ENCODE data around the gene OPCML.

The OPCML gene

DNA sequence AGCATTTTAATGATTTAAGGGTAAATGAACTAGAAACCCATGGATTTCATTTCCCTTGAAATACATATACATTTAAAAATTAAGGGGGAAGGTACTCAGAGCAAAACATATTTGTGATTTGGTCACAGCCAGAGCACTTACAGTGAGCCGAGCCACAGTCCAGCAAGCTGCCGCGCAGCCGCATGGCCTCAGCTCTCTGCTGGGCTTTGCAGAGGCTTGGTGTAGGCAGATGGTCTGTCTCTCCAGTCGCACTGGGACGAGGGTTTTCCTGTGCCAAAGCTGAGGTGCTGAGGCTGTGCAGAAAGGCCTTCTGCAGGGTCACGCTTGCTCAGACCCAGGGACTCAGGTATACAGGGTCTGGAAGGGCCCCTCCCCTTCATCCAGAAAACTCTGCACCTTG lies 367.3 kb downstream of the OPCML start:
- no peak for DNase-seq

DNA sequence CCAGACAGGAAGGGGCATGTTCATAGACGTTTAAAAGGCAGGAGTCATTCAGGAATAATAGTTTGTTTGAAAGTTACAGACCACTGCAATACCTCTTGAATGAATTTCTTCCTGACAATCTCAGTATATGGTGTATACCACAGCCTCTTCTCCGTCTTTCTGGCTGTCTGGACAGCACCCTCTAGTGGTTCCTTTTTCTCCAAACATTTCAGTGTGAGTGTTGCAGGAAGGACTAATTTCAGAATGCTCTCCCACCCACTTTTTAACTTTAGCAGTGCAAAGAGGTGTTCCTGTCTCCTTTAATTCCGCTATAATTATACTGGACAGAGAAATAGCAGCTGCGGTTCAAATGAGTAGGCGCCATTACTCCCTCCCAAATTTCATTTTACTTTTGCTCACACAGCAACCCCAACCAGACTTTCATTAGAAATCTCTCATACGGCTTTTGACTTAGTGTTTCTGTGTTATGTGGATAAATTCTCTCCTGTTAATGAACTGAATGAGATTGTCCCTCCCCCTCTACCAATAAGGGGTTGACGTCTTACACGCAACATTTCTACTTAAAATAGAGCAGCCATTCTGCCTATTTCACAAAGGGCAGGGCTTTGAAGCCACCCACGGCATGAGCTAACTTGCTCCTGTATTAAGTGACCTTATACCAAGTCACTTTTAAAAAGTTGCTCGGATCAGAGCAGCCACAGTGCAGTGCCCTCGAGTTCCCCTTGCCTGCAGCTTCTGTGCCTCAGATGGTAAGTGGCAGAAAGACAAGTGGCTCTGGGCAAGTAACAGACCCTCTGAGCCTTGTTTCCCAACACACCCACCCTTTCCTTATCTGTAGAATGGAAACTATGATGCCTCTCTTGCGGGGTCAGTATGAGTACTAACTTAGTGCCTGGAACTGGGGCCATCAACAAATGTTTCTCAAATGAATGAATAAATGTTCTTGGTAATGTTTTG lies 368.6 kb downstream of the OPCML start:
- DNase-seq = peak; percentile 40

GRCh38 chr11:133162227-133162626 lies 370.1 kb downstream of the OPCML start:
- DNase-seq = no peak

DNA sequence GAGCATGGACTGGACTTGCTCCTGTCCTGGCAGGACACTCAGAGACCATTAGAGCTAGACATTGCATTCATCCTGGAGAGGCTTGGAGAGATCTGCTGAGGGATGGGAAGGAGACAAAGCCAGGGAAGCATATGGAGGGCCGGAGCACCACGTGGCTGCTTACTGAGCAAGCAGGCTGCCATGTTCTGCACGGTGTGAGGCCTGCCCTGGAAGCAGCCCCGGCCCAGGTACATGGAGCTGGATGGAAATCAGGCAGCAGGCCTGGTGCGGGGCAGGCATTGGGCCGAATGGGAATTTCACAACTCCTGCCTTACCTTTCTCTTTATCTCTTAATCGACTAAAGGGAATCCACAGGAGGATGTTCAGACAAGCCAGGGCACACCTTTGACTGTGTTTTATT lies 371.5 kb downstream of the OPCML start:
- DNase-seq = no peak

DNA sequence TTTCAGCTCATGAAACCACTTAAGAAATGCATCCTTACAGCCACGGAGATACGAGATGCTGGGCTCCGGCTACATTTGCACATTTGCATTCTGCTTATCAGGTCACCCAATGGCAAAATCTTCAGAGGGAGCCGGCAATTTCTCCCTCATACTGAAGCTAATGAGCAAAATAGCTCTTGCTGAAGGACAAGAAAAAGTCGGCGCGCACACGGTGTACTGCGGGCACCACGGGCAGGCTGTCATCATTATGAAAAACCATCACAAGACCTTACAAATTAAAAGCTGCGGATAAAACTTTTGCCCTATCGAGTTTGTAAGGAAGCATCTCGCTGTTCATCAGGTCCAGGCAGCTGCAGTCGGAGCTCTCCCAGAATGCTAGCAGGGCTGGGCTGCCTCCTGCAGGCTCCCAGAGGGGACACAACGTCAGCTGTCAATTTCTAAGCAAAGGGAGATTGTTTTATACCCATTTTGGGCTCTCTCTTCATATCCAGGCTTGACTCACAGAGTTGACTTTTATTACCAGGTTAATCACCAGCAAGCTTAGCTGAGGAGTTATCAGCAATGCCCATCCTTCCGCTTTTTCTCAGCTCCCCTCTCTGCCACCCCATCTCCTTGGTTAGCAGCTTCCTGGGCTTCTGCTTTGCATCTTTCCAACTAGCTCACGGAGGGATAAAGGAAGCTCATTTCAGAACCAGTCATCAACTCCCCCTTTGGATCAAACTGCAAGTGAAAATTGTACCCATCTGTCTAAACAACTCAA lies 375.1 kb downstream of the OPCML start:
- DNase-seq = no peak

DNA sequence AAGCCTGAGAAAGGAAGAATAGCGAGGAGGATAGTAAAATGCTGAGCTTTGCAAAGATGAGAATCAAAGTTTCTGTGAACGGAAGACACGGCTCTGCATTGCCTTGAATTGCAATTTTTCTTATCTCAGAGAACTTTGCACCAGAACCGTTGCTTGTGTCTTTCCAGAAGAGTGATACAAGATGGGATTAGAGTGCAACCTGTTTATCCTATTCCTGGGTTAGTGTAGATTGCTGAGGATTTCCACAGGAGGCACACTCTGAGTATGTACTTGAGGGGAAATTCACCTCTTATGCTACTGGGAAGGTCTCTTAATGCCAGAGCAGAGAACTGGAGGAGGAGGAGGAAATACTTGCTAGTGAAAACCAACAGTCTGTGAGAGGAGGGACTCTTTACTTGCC lies 377.5 kb downstream of the OPCML start:
- DNase-seq = no peak

DNA sequence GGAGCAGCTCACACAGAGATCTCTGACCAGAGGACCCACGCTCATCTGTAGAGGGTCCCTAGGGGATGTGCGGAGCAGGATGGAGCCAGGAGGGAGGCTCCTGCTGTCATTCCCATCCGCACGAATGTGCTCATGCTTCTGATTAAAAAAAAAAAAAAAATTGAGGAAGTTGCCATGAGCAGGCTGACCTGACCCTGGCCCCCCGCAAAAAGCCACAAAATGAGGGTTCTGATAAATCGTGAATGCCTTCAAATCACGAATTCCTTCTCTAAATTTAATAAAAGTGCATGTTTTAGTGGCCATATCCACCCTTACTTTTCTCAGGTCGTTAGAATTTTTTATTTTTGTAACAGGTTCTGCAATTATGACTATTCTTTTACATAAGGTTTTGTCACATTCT lies 378.2 kb downstream of the OPCML start:
- DNase-seq = no peak

DNA sequence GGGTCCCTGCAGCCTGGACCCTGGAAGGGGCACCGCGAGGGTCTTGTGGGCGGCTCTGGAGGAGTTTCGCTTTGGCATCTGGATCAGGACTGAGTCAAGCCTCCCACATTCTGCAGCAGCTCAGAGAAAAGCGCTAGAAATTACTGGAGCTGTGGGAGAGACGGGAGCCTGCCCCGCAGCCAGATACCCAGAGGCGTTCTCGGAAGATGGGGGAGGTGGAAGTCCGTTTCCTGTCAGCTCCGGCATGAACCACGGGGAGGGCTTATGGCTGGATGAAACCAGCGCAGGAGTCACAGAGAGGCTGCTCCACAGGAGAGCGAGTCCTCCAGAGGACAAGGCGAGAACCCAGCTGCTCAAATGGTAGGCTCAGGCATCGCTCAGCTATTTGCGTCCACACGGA lies 379.3 kb downstream of the OPCML start:
- DNase-seq = peak; percentile 1

DNA sequence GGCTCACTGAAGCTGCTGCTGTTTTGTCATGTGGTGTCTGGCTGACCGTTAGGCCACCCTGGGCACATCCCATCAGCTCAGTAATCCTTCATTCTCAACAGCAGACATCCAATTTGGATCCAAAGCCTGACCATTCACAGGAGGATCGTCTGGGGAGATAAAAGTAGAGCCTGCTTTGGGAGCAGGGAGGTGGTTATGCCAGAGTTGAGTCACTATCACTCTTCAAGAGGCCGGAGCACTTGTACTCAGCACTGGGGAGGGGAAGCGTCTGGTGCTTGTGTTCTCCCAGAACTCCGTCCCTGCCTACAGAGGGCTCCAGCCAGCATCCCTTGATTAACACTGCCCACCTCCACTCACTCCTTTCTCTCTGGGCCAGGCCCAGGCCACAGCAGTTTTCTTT lies 382.6 kb downstream of the OPCML start:
- DNase-seq = no peak

DNA sequence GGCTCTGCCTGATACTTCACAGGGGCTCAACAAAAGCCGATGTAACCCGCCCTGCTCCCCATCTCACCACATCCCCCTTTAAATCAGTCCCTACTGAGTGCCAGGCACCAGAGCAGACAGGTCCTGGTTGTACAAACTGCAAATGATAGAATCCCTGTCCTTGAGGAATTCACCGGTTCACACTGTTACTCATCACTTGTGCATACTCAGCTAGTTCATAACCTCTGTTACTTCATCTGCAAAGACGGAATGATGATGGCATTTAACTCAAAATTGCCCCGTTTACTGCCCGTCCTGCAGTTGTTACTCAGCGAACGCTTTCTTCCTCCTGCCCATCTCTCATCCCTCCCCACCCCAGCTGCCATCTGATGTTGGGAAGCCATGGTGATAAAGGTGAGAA lies 384.7 kb downstream of the OPCML start:
- no peak for DNase-seq

GRCh38 chr11:133146697-133147306 lies 385.5 kb downstream of the OPCML start:
- no peak for DNase-seq

GRCh38 chr11:133137939-133138338 lies 394.4 kb downstream of the OPCML start:
- DNase-seq = no peak

DNA sequence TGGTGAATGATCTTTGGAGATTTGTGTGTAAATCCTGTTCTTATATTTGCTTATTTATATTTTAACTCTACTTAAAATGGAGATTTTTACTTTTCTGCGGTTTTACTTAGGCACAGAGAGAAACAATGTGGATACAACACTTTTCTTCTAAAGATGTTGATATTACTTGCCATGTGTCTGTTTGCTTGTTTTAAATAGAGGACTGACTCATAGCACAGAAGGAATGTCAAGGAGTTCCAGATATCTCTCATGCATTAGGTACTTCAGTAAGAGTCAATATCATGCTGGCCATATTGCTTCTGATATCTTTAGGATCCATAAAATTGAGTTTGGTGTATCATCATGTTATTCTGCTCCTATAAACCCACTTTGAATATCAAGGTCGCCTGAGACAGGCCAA lies 395.0 kb downstream of the OPCML start:
- no peak for DNase-seq

DNA sequence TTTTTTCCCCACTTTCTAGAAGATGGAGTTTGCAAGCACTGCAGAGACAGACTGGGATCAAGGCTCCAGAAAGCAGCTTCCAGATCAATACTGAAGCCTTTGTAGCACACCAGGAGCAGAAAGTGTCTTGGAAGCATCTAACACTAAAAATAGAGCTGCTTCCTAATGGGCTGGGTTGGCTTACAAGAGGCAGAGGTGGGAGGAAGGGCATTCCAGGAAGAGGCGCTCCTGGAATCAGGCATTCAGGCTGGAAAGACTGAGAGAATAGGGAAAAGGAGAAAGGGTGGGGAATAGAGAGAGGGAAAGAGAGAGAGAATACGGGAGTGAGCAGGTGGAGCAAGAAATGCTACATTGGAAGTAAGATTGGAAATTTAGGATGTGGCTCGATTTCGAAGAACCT lies 395.9 kb downstream of the OPCML start:
- no peak for DNase-seq

GRCh38 chr11:133134314-133135173 lies 397.8 kb downstream of the OPCML start:
- peak; percentile 36 for DNase-seq

DNA sequence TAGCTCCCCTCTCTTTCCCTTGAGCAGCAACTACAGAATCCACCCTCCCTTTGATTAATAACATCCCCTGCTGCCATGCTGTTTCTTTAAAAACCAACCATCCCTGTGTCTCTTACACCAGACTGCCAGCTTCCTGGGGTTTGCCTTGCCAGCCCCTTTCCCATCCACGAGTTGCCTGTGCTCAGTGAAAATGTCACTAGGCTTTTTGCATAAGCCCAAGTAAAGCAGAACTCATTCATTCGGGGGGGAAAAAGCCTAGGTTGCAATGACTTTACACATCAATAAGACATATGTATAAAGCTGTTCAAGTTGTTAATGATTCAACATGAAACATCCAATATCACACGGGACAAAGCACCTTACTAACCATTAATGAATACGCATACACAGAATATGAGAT lies 398.7 kb downstream of the OPCML start:
- DNase-seq = no peak

- peak; percentile 1 for DNase-seq
These were observed 399.3 kb downstream of the OPCML start for GRCh38 chr11:133133050-133133449.

DNA sequence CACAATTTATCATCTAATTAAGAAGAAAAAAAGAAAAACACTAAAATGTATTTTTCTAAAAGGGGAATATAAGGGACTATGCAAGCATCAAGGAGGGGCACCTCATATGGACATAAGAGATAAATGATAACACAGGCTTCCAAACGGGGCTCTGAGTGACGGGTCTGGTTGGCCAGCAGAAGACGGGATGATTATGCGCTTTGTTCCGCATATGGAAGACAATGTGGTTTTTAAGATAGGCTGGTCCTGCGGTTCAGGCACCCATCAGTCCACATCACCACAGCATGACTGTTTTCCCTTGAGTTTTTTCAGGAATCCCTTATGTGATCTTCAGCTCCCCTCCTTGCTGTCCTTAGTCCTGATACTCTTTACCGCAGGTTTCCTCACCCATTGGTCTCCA lies 404.6 kb downstream of the OPCML start:
- DNase-seq = no peak

- DNase-seq = no peak
These were observed 408.5 kb downstream of the OPCML start for GRCh38 chr11:133123796-133124195.

- no peak for DNase-seq
These were observed 408.9 kb downstream of the OPCML start for GRCh38 chr11:133123366-133123765.

GRCh38 chr11:133122256-133122655 lies 410.0 kb downstream of the OPCML start:
- no peak for DNase-seq

- no peak for DNase-seq
These were observed 413.6 kb downstream of the OPCML start for GRCh38 chr11:133118563-133119268.

Data from EL (cell line).